NCI-H526 treated with DMSO at 0.1 percent for 48 hours (cell line): Measurements from ENCODE around the gene PDE3A.
"Not testable (repeated sequence)": the region's sequence is repeated elsewhere in the genome, so short reads cannot be mapped to it uniquely, and the experiment has no call there.

ENCODE experiments used
- DNase-seq: peaks from one replicate; lab custom pipeline; 2025; lab: John Stamatoyannopoulos, UW

The PDE3A gene

GRCh38 chr12:20374795-20375194 lies 6.5 kb downstream of the PDE3A start:
- DNase-seq: no peak

- no peak for DNase-seq
These were observed 7.2 kb downstream of the PDE3A start for GRCh38 chr12:20375560-20375959.

- DNase-seq: no peak
These were observed 8.6 kb downstream of the PDE3A start for GRCh38 chr12:20376984-20377383.

GRCh38 chr12:20377750-20378149 lies 9.4 kb downstream of the PDE3A start:
- DNase-seq: no peak

- no peak for DNase-seq
These were observed 13.8 kb downstream of the PDE3A start for GRCh38 chr12:20382117-20382516.

- DNase-seq: no peak
These were observed 15.3 kb downstream of the PDE3A start for GRCh38 chr12:20383612-20384011.

GRCh38 chr12:20384836-20385235 lies 16.5 kb downstream of the PDE3A start:
- DNase-seq: not testable (repeated sequence)

GRCh38 chr12:20390846-20391245 lies 22.5 kb downstream of the PDE3A start:
- DNase-seq: no peak

- no peak for DNase-seq
These were observed 24.0 kb downstream of the PDE3A start for GRCh38 chr12:20392339-20392738.

- DNase-seq: no peak
These were observed 25.4 kb downstream of the PDE3A start for GRCh38 chr12:20393707-20394106.

- no peak for DNase-seq
These were observed 27.6 kb downstream of the PDE3A start for GRCh38 chr12:20395791-20396550.

- DNase-seq: no peak
These were observed 30.3 kb downstream of the PDE3A start for GRCh38 chr12:20398686-20399085.

- DNase-seq: no peak
These were observed 31.7 kb downstream of the PDE3A start for GRCh38 chr12:20400003-20400402.

- DNase-seq: no peak
These were observed 34.9 kb downstream of the PDE3A start for GRCh38 chr12:20403230-20403629.

- DNase-seq: no peak
These were observed 36.4 kb downstream of the PDE3A start for GRCh38 chr12:20404576-20405346.

- no peak for DNase-seq
These were observed 41.5 kb downstream of the PDE3A start for GRCh38 chr12:20409607-20410377.

- no peak for DNase-seq
These were observed 42.4 kb downstream of the PDE3A start for GRCh38 chr12:20410734-20411133.

- DNase-seq: no peak
These were observed 43.0 kb downstream of the PDE3A start for GRCh38 chr12:20411345-20411744.

GRCh38 chr12:20415028-20415427 lies 46.7 kb downstream of the PDE3A start:
- no peak for DNase-seq

GRCh38 chr12:20415641-20416040 lies 47.3 kb downstream of the PDE3A start:
- DNase-seq: no peak

- DNase-seq: no peak
These were observed 52.2 kb downstream of the PDE3A start for GRCh38 chr12:20420557-20420956.

- no peak for DNase-seq
These were observed 53.1 kb downstream of the PDE3A start for GRCh38 chr12:20421421-20421820.

- DNase-seq: no peak
These were observed 55.2 kb downstream of the PDE3A start for GRCh38 chr12:20423557-20423956.
